ENCODE data around the gene RND1. TPM values are rescaled to one million over a fixed set of nuclear protein-coding genes. Genes with fewer than 3 reads are reported as not detected.
A peak's percentile ranks its signal among the peaks of the same experiment; 100 is the strongest.

RND1 gene
- polyA plus RNA-seq, 1 donor from 2014 or later: 1.3 TPM

GRCh38 chr12:48817873-48818830, 47.5 kb downstream of the RND1 start, which contains the start of gene CACNB3:
TSS of gene CACNB3 (plus strand) at chr12:48818496. CDS start at chr12:48818930, 434 bp downstream.
- H3K9me2 ChIP-seq (ENCODE audit: insufficient read depth, low read length): no peaks in the 10 kb centered on the region
- peaks cover 3% of the 10 kb centered on the region for H4K20me1 ChIP-seq (ENCODE audit: insufficient read depth)
- peak within 1 kb of the TSS; percentile 97 for H3K27ac ChIP-seq (ENCODE audit: low read length)
- H3K27me3 ChIP-seq (ENCODE audit: insufficient read depth, low read depth, low read length): no peaks in the 10 kb centered on the region
- H2AFZ ChIP-seq (ENCODE audit: low read depth, low read length): peak within 1 kb of the TSS; percentile 80
- H3F3A ChIP-seq (ENCODE audit: insufficient read depth, low read length, poor library complexity, severe bottlenecking): peaks cover 4% of the 10 kb centered on the region
- no peaks in the 10 kb centered on the region for H3K9me3 ChIP-seq (ENCODE audit: low read length)
- no peaks in the 10 kb centered on the region for H3K36me3 ChIP-seq (ENCODE audit: insufficient read depth, low read length)
- H3K4me2 ChIP-seq (ENCODE audit: low read length): peak within 1 kb of the TSS; percentile 99
- peaks cover 50% of the 10 kb centered on the region for H3K79me2 ChIP-seq (replicated peaks; ENCODE audit: insufficient read depth, low read length)
- peak; percentile 61 for TF ChIP-seq TAF1 (IDR thresholded peaks at IDR 0.05; ENCODE audit: low read depth)
- TF ChIP-seq EZH2 (IDR thresholded peaks at IDR 0.05; ENCODE audit: borderline replicate concordance, insufficient read depth, low read length, poor library complexity, severe bottlenecking): no peak
- peak; percentile 50 for TF ChIP-seq MXI1 (conservative IDR thresholded peaks at IDR 0.05; ENCODE audit: poor library complexity, severe bottlenecking)
- no peak for TF ChIP-seq SMC3 (conservative IDR thresholded peaks at IDR 0.05; ENCODE audit: poor library complexity)
- no peak for TF ChIP-seq RAD21 (conservative IDR thresholded peaks at IDR 0.05)
- peak; percentile 91 for TF ChIP-seq POLR2AphosphoS5 (IDR thresholded peaks at IDR 0.05)
- TF ChIP-seq CTCF (IDR thresholded peaks at IDR 0.05; ENCODE audit: poor library complexity, severe bottlenecking): no peak
- TF ChIP-seq REST (IDR thresholded peaks at IDR 0.05; ENCODE audit: borderline replicate concordance): peak; percentile 85
- peak; percentile 31 for TF ChIP-seq EP300 (conservative IDR thresholded peaks at IDR 0.05; ENCODE audit: poor library complexity, severe bottlenecking)
- peak within 1 kb of the TSS; percentile 96 for H3K4me3 ChIP-seq (ENCODE audit: low read length)
- peak within 1 kb of the TSS; percentile 97 for H3K9ac ChIP-seq (ENCODE audit: low read length)

- H3K36me3 ChIP-seq (ENCODE audit: insufficient read depth, low read length): no peaks in the 10 kb centered on the region
- no peaks in the 10 kb centered on the region for H3K9me3 ChIP-seq (ENCODE audit: low read length)
- peak overlapping the region; percentile 97 for H3K27ac ChIP-seq (ENCODE audit: low read length)
- TF ChIP-seq EP300 (conservative IDR thresholded peaks at IDR 0.05; ENCODE audit: poor library complexity, severe bottlenecking) (no peak), MXI1 (conservative IDR thresholded peaks at IDR 0.05; ENCODE audit: poor library complexity, severe bottlenecking) (no peak), CTCF (IDR thresholded peaks at IDR 0.05; ENCODE audit: poor library complexity, severe bottlenecking) (no peak), TAF1 (IDR thresholded peaks at IDR 0.05; ENCODE audit: low read depth) (no peak), RAD21 (conservative IDR thresholded peaks at IDR 0.05) (no peak), POLR2AphosphoS5 (IDR thresholded peaks at IDR 0.05) (no peak), EZH2 (IDR thresholded peaks at IDR 0.05; ENCODE audit: borderline replicate concordance, insufficient read depth, low read length, poor library complexity, severe bottlenecking) (no peak), SMC3 (conservative IDR thresholded peaks at IDR 0.05; ENCODE audit: poor library complexity) (no peak), REST (IDR thresholded peaks at IDR 0.05; ENCODE audit: borderline replicate concordance) (no peak)
- H3F3A ChIP-seq (ENCODE audit: insufficient read depth, low read length, poor library complexity, severe bottlenecking): peaks cover 4% of the 10 kb centered on the region
- no peak overlapping the region for H2AFZ ChIP-seq (ENCODE audit: low read depth, low read length)
- H4K20me1 ChIP-seq (ENCODE audit: insufficient read depth): no peaks in the 10 kb centered on the region
- H3K9me2 ChIP-seq (ENCODE audit: insufficient read depth, low read length): no peaks in the 10 kb centered on the region
- H3K27me3 ChIP-seq (ENCODE audit: insufficient read depth, low read depth, low read length): no peaks in the 10 kb centered on the region
- peak overlapping the region; percentile 99 for H3K4me2 ChIP-seq (ENCODE audit: low read length)
- H3K4me3 ChIP-seq (ENCODE audit: low read length): peak overlapping the region; percentile 96
- H3K79me2 ChIP-seq (replicated peaks; ENCODE audit: insufficient read depth, low read length): peaks cover 46% of the 10 kb centered on the region
- peak overlapping the region; percentile 97 for H3K9ac ChIP-seq (ENCODE audit: low read length)
These were observed 49.4 kb downstream of the RND1 start for GRCh38 chr12:48816143-48816854.
